Muscle layer of duodenum (tissue), 2 donors: ENCODE data around the gene DNMT3A.
A peak's percentile ranks its signal among the peaks of the same experiment; 100 is the strongest.

ENCODE experiments used
- H3K27ac ChIP-seq: one replicate; pipeline ENCODE4 v1.7.0; 2013; ENCODE audit warnings: mild to moderate bottlenecking, low read length
- H3K27me3 ChIP-seq: one replicate; pipeline ENCODE4 v1.7.0; 2013; ENCODE audit warnings: low read depth, mild to moderate bottlenecking, control low read depth, low read length
- H3K36me3 ChIP-seq, 2 donors: one replicate each; pipeline ENCODE4 v1.7.0; 2013; ENCODE audit warnings: low read length in 2 of 2, control low read depth in 1 of 2, mild to moderate bottlenecking in 1 of 2; ENCODE audit not compliant: insufficient read depth in 2 of 2, control insufficient read depth in 1 of 2
- H3K4me1 ChIP-seq, 2 donors: one replicate each; pipeline ENCODE4 v1.7.0; 2013; ENCODE audit warnings: low read length in 2 of 2, mild to moderate bottlenecking in 2 of 2, control low read depth in 1 of 2, moderate library complexity in 1 of 2; ENCODE audit not compliant: insufficient read depth in 2 of 2, control insufficient read depth in 1 of 2
- H3K4me3 ChIP-seq, 2 donors: one replicate each; pipeline ENCODE4 v1.7.0; 2013; ENCODE audit warnings: low read length in 2 of 2, low read depth in 1 of 2, mild to moderate bottlenecking in 1 of 2
- H3K9me3 ChIP-seq, 2 donors: one replicate each; pipeline ENCODE4 v1.7.0; 2013; ENCODE audit warnings: low read length in 2 of 2, control low read depth in 1 of 2, mild to moderate bottlenecking in 1 of 2; ENCODE audit not compliant: control insufficient read depth in 1 of 2
- donor health status: healthy.

Gene DNMT3A

DNA sequence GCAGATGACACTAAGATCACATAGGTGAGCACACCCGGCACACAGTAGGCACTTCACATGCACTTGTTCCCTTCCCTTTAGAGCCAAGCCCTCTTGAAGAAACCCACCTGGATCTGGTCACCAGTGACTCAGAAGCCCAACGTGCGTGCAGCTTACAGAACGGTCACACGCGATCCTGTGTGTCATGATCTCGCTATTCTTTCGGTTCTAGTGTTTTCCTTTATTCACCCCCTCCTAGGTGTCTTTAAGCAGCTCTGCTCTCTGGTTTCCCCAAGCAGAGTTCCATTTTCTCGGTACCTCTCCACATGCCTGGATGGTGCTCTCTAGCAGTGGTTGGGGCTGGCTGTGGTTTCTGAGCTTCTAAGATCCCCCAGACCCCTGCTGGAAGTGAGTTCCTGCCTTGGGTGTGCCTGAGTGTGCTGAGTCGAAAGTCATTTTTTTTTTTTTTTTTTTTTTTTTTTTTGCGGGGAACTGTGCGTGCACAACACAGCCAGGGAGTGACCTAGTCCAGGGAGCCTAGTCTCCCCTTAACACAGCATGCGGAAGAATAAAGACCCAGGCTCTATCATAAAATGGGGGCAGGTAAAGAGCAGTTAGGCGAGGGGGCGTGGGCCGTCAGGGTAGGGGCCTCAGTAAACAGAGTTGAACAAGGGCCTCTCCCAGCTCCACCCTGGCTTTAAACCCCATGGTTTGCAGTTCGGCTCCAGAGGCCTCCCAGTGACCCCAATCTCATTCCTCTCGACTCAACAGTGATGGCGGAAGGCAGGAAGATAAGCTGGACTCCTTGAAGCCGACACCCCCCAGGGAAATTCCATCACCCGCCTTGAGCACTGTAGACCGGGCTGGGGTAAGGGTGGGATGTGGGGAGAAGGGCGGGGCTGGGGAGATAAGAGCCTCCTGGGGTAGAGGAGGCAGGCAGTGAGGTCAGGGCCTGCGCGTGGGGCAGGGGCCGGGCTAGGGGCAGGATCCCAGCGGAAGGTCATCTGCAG, 29.8 kb upstream of the DNMT3A start:
- Histone ChIP-seq H3K27ac (no peak overlapping the region), H3K36me3 (no peaks in the 10 kb centered on the region), H3K27me3 (no peaks in the 10 kb centered on the region), H3K4me3 (no peak overlapping the region), H3K9me3 (no peaks in the 10 kb centered on the region), H3K4me1 (peaks cover 2 to 5% of the 10 kb centered on the region in 2 donors)

DNA sequence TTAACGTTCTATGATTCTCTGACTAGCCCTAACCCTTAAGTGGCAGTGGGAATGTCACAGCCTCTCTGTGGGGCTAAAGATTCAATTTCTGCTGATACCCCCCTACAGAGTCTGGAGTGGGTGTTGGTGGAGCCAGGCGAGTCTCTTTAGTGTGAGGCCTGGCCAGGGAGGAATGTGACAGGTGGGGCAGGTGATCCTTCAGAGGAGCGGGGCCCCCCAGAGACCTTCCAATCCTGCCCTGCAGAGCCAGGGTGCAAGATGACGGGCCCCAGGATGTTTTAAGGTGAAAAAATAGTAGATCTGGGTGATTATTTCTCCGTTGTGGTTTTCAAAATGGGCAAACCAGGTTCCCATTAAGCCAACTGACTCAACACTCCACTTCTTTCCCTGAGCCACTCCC, 28.2 kb upstream of the DNMT3A start:
- Histone ChIP-seq H3K9me3 (no peaks in the 10 kb centered on the region), H3K4me3 (no peak overlapping the region), H3K27ac (no peak overlapping the region), H3K27me3 (no peaks in the 10 kb centered on the region), H3K36me3 (no peaks in the 10 kb centered on the region), H3K4me1 (no peaks in the 10 kb centered on the region)

DNA sequence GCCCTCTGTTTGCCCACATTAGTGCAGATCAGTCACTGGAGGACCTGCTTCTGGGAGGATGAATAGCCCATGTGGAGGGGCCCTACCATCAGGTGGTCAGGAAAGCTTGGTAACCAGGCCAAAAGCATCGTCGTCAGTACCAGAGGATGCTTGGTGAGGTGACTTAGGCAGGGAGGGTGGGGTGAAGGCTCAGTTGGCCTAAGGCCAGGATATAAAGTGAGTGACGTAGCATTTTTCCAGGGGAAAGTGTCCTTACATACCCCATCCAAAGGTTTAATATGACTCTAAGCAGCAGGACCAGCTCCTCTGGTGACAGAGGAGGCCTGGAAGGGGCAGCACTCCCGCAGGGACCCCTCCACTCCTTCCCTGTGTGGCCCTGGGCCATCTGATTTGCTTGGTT, 27.7 kb upstream of the DNMT3A start:
- Histone ChIP-seq H3K27ac (no peak overlapping the region), H3K36me3 (no peaks in the 10 kb centered on the region), H3K4me1 (no peaks in the 10 kb centered on the region), H3K4me3 (no peak overlapping the region), H3K9me3 (no peaks in the 10 kb centered on the region), H3K27me3 (no peaks in the 10 kb centered on the region)

DNA sequence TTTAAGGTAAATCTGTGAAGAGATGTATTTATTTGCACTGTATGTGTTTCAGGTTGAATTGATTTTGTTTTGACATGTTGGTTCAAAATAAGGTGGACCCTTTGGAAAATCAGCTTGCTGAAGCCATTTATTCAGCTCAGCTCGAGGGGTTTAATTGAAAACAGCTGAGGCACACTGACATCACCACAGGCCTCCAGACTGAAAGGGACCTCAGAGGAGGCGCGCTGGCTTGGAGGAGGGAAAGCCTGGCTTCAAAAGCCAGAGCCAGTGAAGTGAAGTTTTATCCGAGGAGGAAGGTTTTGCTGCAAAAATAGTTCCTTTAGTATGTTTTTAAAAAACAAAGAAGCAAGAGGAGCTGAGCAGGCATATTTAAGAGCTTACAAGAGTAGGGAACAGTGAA, 26.9 kb upstream of the DNMT3A start:
- no peaks in the 10 kb centered on the region for H3K9me3 ChIP-seq
- no peaks in the 10 kb centered on the region for H3K27me3 ChIP-seq
- no peak overlapping the region for H3K27ac ChIP-seq
- no peaks in the 10 kb centered on the region for H3K4me1 ChIP-seq
- no peak overlapping the region for H3K4me3 ChIP-seq
- no peaks in the 10 kb centered on the region for H3K36me3 ChIP-seq

DNA sequence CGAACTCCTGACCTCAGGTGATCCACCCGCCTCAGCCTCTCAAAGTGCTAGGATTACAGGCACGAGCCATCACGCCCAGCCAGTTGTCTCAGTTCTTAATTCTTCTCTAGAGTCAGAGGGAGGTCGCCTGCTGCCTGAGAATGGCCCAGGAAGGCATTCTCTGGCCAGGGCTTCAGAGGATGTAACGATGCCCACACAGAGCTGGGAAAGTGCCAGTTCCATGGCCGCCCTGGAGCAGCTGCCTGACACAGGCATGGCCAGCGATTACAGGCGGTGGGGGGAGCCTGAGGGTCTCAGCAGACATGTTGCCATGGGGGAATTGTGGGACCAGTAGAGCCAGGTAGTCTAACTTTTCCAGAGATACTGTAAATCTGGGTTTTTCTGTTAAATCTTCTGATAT, 25.6 kb upstream of the DNMT3A start:
- Histone ChIP-seq H3K36me3 (no peaks in the 10 kb centered on the region), H3K27me3 (no peaks in the 10 kb centered on the region), H3K4me1 (peaks cover 0 to 3% of the 10 kb centered on the region in 2 donors), H3K27ac (no peak overlapping the region), H3K4me3 (no peak overlapping the region), H3K9me3 (no peaks in the 10 kb centered on the region)

DNA sequence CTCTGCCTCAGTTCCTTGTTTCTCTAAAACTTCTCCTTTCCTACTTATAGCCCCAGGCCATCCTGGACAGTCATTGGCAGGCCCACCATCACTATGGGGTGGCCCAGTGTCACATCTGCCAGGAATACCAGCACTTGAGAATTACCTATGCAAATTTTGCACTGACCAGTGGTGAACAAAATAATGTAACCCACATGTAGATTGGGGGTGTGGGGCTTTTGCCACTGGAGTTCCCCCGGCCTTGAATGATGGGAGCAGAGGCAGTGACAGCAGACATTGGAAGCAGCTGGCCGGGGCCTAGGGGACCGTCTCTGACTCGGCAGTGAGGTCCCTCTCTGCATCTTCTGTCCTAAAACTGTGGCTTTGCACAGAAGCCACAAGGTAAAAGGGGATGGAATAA, 24.9 kb upstream of the DNMT3A start:
- no peak overlapping the region for H3K27ac ChIP-seq
- H3K9me3 ChIP-seq = no peaks in the 10 kb centered on the region
- H3K36me3 ChIP-seq = no peaks in the 10 kb centered on the region

DNA sequence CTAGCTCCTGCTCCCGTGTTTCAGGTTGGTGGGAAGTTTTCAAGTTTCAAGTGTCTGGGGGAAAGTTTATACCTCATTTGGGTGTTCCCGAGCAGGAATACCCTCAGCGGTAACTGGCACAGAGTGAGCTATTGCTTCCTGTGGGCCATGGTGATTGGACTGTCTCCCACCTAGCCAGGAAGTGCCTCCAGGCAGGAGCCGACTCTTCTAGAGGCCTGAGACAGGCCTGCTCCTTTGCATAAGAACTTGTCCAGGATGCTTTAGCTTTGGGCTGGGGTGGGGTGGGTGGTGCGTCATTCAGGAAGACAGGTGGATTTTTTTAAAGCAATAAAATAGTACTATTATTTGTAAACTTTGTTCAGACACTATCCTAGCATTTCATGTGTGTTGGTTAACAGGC, 23.5 kb upstream of the DNMT3A start:
- Histone ChIP-seq H3K36me3 (no peaks in the 10 kb centered on the region), H3K9me3 (no peaks in the 10 kb centered on the region), H3K4me3 (no peak overlapping the region), H3K4me1 (peaks cover 3 to 4% of the 10 kb centered on the region in 2 donors), H3K27ac (no peak overlapping the region), H3K27me3 (no peaks in the 10 kb centered on the region)

More for the DNA sequence above, 24.9 kb upstream of the DNMT3A start:
- no peaks in the 10 kb centered on the region for H3K27me3 ChIP-seq
- no peak overlapping the region for H3K4me3 ChIP-seq
- peaks cover 2 to 4% of the 10 kb centered on the region in 2 donors for H3K4me1 ChIP-seq

DNA sequence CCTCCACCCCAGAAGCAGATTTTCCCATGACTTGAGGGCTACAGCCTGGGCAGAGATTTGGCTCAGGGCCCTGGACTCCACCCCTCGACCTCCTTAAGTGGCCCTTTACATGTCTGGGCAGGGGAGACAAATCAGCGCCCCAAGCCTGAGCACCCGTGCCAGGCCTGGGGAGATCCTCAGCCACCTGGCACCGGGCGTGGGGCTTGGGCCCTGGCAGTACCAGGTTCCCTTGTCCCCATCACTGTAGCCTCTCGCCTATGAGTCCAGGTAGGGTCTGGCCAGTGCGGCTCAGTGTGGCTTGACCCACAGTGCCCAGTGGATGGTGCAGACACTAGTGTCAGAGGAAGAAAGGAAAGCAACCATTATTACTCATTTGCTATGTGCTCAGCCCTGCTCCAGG, 22.0 kb upstream of the DNMT3A start:
- H3K27me3 ChIP-seq = no peaks in the 10 kb centered on the region
- H3K4me1 ChIP-seq = peaks cover 3 to 4% of the 10 kb centered on the region in 2 donors
- H3K4me3 ChIP-seq = no peak overlapping the region
- no peaks in the 10 kb centered on the region for H3K36me3 ChIP-seq
- no peaks in the 10 kb centered on the region for H3K9me3 ChIP-seq
- H3K27ac ChIP-seq = no peak overlapping the region

DNA sequence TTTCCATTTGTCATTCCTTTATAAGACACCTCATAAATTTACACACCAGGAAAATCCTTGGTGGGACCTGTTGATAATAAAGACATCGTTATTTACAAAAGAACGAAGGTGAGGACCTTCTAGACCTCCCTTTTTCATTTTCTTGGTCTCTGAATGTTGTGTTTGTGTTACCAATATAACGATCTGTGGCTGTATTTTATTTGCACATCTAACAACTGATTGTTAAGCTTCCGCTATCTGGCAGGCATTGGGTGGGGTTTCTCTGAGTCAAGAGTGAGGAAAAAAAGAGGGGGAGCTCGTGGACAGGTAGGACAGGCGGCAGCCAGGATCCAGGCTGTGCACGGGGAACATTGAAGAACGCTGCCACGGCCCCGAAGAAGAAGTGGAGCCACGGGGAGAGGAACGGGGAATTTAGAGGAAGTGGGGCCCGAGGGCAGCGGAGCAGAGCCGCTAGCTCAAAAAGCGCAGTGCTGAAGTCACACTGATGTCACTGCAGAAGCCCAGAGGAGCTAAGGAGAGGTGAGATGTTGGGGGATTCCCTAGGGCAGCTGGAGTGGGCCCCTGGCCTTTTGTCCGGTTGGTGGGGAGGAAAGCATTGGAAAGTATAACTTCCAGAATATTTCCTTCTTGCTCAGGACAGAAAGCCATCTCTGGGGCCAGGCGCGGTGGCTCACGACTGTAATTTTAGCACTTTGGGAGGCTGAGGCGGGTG, 20.9 kb upstream of the DNMT3A start:
- H3K27ac ChIP-seq = peak overlapping the region; percentile 91
- H3K36me3 ChIP-seq = no peaks in the 10 kb centered on the region
- no peaks in the 10 kb centered on the region for H3K9me3 ChIP-seq
- no peaks in the 10 kb centered on the region for H3K27me3 ChIP-seq
- H3K4me3 ChIP-seq = peak overlapping the region; percentile 50 to 85
- H3K4me1 ChIP-seq = peaks cover 3 to 4% of the 10 kb centered on the region in 2 donors

DNA sequence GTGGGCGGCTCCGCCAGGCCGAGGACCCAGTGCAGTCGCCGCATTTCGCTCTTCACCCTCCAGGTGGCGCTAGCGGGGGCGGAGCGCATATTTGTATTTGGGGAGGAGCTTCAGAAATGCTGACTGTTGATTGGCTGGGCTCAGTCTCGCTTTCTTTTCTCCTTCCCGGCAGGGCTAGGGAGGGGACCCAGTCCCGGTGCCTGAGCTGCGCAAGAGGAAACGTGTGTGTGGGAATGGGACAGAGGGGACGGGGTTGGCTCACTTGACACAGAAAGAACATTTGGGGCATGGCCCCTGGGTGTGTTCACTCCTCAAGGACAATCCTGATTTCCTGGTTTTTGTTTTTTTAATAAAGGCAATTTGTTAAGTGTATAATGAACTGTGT, 20.3 kb upstream of the DNMT3A start:
- peak overlapping the region; percentile 50 to 85 for H3K4me3 ChIP-seq
- H3K4me1 ChIP-seq = peaks cover 3 to 4% of the 10 kb centered on the region in 2 donors
- H3K27me3 ChIP-seq = no peaks in the 10 kb centered on the region
- no peaks in the 10 kb centered on the region for H3K9me3 ChIP-seq
- peak overlapping the region; percentile 91 for H3K27ac ChIP-seq
- no peaks in the 10 kb centered on the region for H3K36me3 ChIP-seq

DNA sequence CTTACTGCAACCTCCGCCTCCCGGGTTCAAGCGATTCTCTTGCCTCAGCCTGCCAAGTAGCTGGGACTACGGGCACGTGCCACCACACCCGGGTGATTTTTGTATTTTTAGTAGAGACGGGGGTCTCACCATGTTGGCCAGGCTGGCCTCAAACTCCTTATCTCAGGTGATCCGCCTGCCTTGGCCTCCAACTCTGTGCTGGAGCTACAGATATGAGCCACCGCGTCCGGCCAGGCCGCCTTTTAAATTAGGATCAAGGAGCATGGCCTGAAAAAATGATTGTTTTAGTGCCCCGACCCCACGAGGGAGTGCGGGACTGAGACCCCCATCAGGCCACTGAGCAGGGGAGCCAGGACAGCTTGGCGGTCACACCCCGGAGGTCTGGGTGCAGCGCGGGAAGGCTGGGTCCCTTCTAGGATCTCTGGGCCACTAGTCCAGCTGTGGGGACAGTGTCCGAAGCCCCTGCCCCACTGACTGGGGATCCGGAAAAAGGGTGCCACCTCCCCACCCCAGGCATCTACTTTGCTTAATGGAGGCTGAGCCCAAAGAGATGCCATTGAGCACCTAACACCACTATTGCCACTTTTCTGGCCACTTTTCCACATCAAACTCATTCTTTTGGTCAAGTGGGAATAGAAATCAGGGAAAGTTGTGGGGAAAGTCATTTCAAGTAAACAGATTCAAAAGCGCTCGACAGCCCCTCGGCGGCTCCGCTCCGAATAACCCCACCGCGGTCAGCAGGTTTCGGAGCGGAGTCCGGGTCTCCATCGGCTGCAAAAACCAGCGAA, 19.7 kb upstream of the DNMT3A start:
- Histone ChIP-seq H3K4me3 (peak overlapping the region; percentile 50 to 85), H3K4me1 (peaks cover 3 to 4% of the 10 kb centered on the region in 2 donors), H3K36me3 (no peaks in the 10 kb centered on the region), H3K27ac (no peak overlapping the region), H3K9me3 (no peaks in the 10 kb centered on the region), H3K27me3 (no peaks in the 10 kb centered on the region)
